GM21576 (cell line): ENCODE measurements around the gene ZBTB8A.
"Not testable (repeated sequence)": the region's sequence is repeated elsewhere in the genome, so short reads cannot be mapped to it uniquely, and the experiment has no call there.

Source experiments
- ATAC-seq: cut with Tn5 transposase; IDR thresholded peaks from one replicate; pipeline ENCODE4 v1.9.1; 2021; ENCODE audit warnings: mild to moderate bottlenecking, moderate library complexity; ENCODE audit not compliant: unreplicated experiment

The ZBTB8A gene

GRCh38 chr1:32538887-32539583 is at the start of gene ZBTB8A:
TSS of gene ZBTB8A (plus strand) at chr1:32539427. CDS start at chr1:32592932, 53,505 bp downstream.
- ATAC-seq = no peak

GRCh38 chr1:32489774-32490454 is 49.3 kb upstream of the ZBTB8A start:
- ATAC-seq = no peak

GRCh38 chr1:32491386-32491785 is 47.8 kb upstream of the ZBTB8A start:
- no peak for ATAC-seq

GRCh38 chr1:32494196-32494595 is 45.0 kb upstream of the ZBTB8A start:
- no peak for ATAC-seq

GRCh38 chr1:32494711-32495337 is 44.4 kb upstream of the ZBTB8A start:
- ATAC-seq = no peak

- no peak for ATAC-seq
These were observed 43.1 kb upstream of the ZBTB8A start for GRCh38 chr1:32496127-32496526.

GRCh38 chr1:32498751-32499150 is 40.5 kb upstream of the ZBTB8A start:
- no peak for ATAC-seq

- ATAC-seq = no peak
These were observed 38.6 kb upstream of the ZBTB8A start for GRCh38 chr1:32500387-32501209.

- no peak for ATAC-seq
These were observed 37.4 kb upstream of the ZBTB8A start for GRCh38 chr1:32501865-32502264.

- ATAC-seq = no peak
These were observed 36.1 kb upstream of the ZBTB8A start for GRCh38 chr1:32503153-32503552.

GRCh38 chr1:32507021-32507420 is 32.2 kb upstream of the ZBTB8A start:
- no peak for ATAC-seq

GRCh38 chr1:32508761-32509160 is 30.5 kb upstream of the ZBTB8A start:
- no peak for ATAC-seq

- no peak for ATAC-seq
These were observed 29.3 kb upstream of the ZBTB8A start for GRCh38 chr1:32509939-32510338.

GRCh38 chr1:32516402-32516801 is 22.8 kb upstream of the ZBTB8A start:
- ATAC-seq = no peak

GRCh38 chr1:32518976-32519375 is 20.3 kb upstream of the ZBTB8A start:
- ATAC-seq = no peak

- no peak for ATAC-seq
These were observed 18.1 kb upstream of the ZBTB8A start for GRCh38 chr1:32521165-32521564.

- no peak for ATAC-seq
These were observed 14.2 kb upstream of the ZBTB8A start for GRCh38 chr1:32525053-32525452.

- ATAC-seq = no peak
These were observed 13.4 kb upstream of the ZBTB8A start for GRCh38 chr1:32525661-32526444.

GRCh38 chr1:32528550-32528949 is 10.7 kb upstream of the ZBTB8A start:
- ATAC-seq = not testable (repeated sequence)

GRCh38 chr1:32533792-32534327 is 5.4 kb upstream of the ZBTB8A start:
- ATAC-seq = no peak
